ENCODE data around the gene TBC1D8.

- TF ChIP-seq CTCF (IDR thresholded peaks at IDR 0.05), result no peak
- no peak for TF ChIP-seq POLR2A (IDR thresholded peaks at IDR 0.05)
Measured at GRCh38 chr2:101014264-101014857, 136.8 kb downstream of the TBC1D8 start.

All from body of pancreas (tissue), 4 donors.